Gastroesophageal sphincter (tissue), 4 donors: ENCODE results near the gene LTBP1. TPM values are rescaled to one million over a fixed set of nuclear protein-coding genes. Genes with fewer than 3 reads are reported as not detected.

Experiments used
- ATAC-seq: fragments of 150-250 bp; one replicate; pipeline ENCODE4 v1.9.1; 2016; ENCODE audit warnings: mild to moderate bottlenecking, moderate library complexity
- H3K27ac ChIP-seq, 4 donors: fragments of 200-600 bp; sonication (generic) in 3 of 4; 1 replicate in 3 of 4; 2 replicates in 1 of 4; pipeline ENCODE4 v1.5.1; 2016 to 2019
- H3K27me3 ChIP-seq: fragments of 200-600 bp; sonication (generic); one replicate; pipeline ENCODE4 v1.5.1; 2019
- H3K36me3 ChIP-seq, 2 donors: fragments of 200-600 bp; sonication (generic); one replicate each; pipeline ENCODE4 v1.5.1; 2019; ENCODE audit warnings: control low read depth in 1 of 2
- H3K4me1 ChIP-seq, 3 donors: fragments of 200-600 bp; sonication (generic); 1 replicate in 2 of 3; 2 replicates in 1 of 3; pipeline ENCODE4 v1.5.1; 2016 to 2019; ENCODE audit warnings: control low read depth in 2 of 3
- H3K4me3 ChIP-seq, 2 donors: fragments of 200-600 bp; sonication (generic); one replicate each; pipeline ENCODE4 v1.5.1; 2019; ENCODE audit warnings: mild to moderate bottlenecking in 1 of 2, moderate library complexity in 1 of 2
- H3K9me3 ChIP-seq, 3 donors: fragments of 200-600 bp; sonication (generic); one replicate each; pipeline ENCODE4 v1.5.1; 2017 to 2019; ENCODE audit warnings: control low read depth in 2 of 3
- CTCF ChIP-seq, 4 experiments: fragments of 200-600 bp in 2 of 4; fragments of 450-650 bp in 2 of 4; sonication (generic) in 1 of 4; IDR thresholded peaks; one replicate each; pipeline ENCODE4 v1.5.1; 2017 to 2019; ENCODE audit warnings: antibody characterized with exemption in 4 of 4, mild to moderate bottlenecking in 2 of 4, moderate library complexity in 2 of 4
- EP300 ChIP-seq: sonication (generic); formaldehyde crosslinking; IDR thresholded peaks from one replicate; pipeline ENCODE4 v1.6.1; 2017; ENCODE audit warnings: antibody characterized with exemption, mild to moderate bottlenecking
- POLR2A ChIP-seq, 2 donors: fragments of 450-650 bp; IDR thresholded peaks; one replicate each; pipeline ENCODE4 v1.6.1; 2017; ENCODE audit warnings: antibody characterized with exemption in 2 of 2, mild to moderate bottlenecking in 2 of 2, moderate library complexity in 1 of 2
- POLR2AphosphoS5 ChIP-seq: sonication (generic); formaldehyde crosslinking; IDR thresholded peaks from one replicate; pipeline ENCODE4 v1.6.1; 2017; ENCODE audit warnings: antibody characterized with exemption
- whole genome bisulfite sequencing, 2 donors: methylation state at CpG; one replicate each; pipeline ENCODE4 v1.1.5; 2018; ENCODE audit warnings: low coverage in 1 of 2; 5-methylcytosine and 5-hydroxymethylcytosine counted together
- total RNA-seq, 4 donors: library from RNA; depleted of rRNA; stranded (reverse); fragments of >200 nt; gene quantifications; one replicate each; pipeline ENCODE4 v1.1.0, GENCODE V29; 2016

Gene LTBP1
- total RNA-seq, 4 donors from 2014 or later = 238 to 493 (median 378) TPM

GRCh38 chr2:33040541-33040940 lies 93.8 kb downstream of the LTBP1 start:
- Histone ChIP-seq H3K4me1 (peaks cover 0 to 70% (median 12%) of the 10 kb centered on the region in 3 donors), H3K27me3 (no peaks in the 10 kb centered on the region), H3K36me3 (no peaks in the 10 kb centered on the region), H3K4me3 (no peak overlapping the region), H3K27ac (peak overlapping the region in 2 of 4 donors; percentile 79 to 82), H3K9me3 (no peaks in the 10 kb centered on the region)
- peak; percentile 18 for ATAC-seq
- WGBS, 2 donors = 87 to 93% methylated on average over 2 to 3 of the region's 4 CpGs
- TF ChIP-seq POLR2A (IDR thresholded peaks at IDR 0.05) = no peak
- TF ChIP-seq POLR2AphosphoS5 = no peak
- no peak for TF ChIP-seq CTCF (IDR thresholded peaks at IDR 0.05)
- TF ChIP-seq EP300 = no peak

- peaks cover 0 to 54% (median 9%) of the 10 kb centered on the region in 3 donors for H3K4me1 ChIP-seq
- peak overlapping the region; percentile 10 to 79 (median 66) for H3K27ac ChIP-seq
- H3K9me3 ChIP-seq = no peaks in the 10 kb centered on the region
- TF ChIP-seq POLR2A (IDR thresholded peaks at IDR 0.05) = no peak
- peak; percentile 85 for TF ChIP-seq POLR2AphosphoS5
- no peak for TF ChIP-seq CTCF (IDR thresholded peaks at IDR 0.05)
- no peak for TF ChIP-seq EP300
- H3K27me3 ChIP-seq = no peaks in the 10 kb centered on the region
- ATAC-seq = peak; percentile 19
- 22 to 23% methylated on average over 1 of the region's 1 CpG for WGBS, 2 donors
- no peak overlapping the region for H3K4me3 ChIP-seq
- no peaks in the 10 kb centered on the region for H3K36me3 ChIP-seq
Observed at GRCh38 chr2:33042265-33042664, 95.5 kb downstream of the LTBP1 start.

GRCh38 chr2:33042819-33043218 lies 96.1 kb downstream of the LTBP1 start:
- H3K27me3 ChIP-seq = no peaks in the 10 kb centered on the region
- peaks cover 0 to 54% (median 9%) of the 10 kb centered on the region in 3 donors for H3K4me1 ChIP-seq
- ATAC-seq = no peak
- WGBS, 2 donors = 76 to 77% methylated on average over 3 of the region's 3 CpGs
- TF ChIP-seq POLR2AphosphoS5 = no peak
- no peak for TF ChIP-seq POLR2A (IDR thresholded peaks at IDR 0.05)
- TF ChIP-seq EP300 = no peak
- TF ChIP-seq CTCF (IDR thresholded peaks at IDR 0.05) = no peak
- no peak overlapping the region for H3K4me3 ChIP-seq
- H3K36me3 ChIP-seq = no peaks in the 10 kb centered on the region
- peak overlapping the region; percentile 10 to 79 (median 66) for H3K27ac ChIP-seq
- no peaks in the 10 kb centered on the region for H3K9me3 ChIP-seq

GRCh38 chr2:33047939-33048338 lies 101.2 kb downstream of the LTBP1 start:
- 32 to 38% methylated on average over 2 of the region's 2 CpGs for WGBS, 2 donors
- no peaks in the 10 kb centered on the region for H3K9me3 ChIP-seq
- no peak for ATAC-seq
- no peaks in the 10 kb centered on the region for H3K27me3 ChIP-seq
- H3K4me1 ChIP-seq = peaks cover 0 to 46% (median 5%) of the 10 kb centered on the region in 3 donors
- peak overlapping the region in 1 of 4 donors; percentile 1 for H3K27ac ChIP-seq
- no peaks in the 10 kb centered on the region for H3K36me3 ChIP-seq
- H3K4me3 ChIP-seq = no peak overlapping the region
- TF ChIP-seq EP300 = no peak
- TF ChIP-seq CTCF (IDR thresholded peaks at IDR 0.05) = no peak
- TF ChIP-seq POLR2AphosphoS5 = no peak

GRCh38 chr2:33051586-33052360 lies 105.0 kb downstream of the LTBP1 start:
- ATAC-seq = peak; percentile 79
- no peak for TF ChIP-seq CTCF (IDR thresholded peaks at IDR 0.05)
- TF ChIP-seq POLR2AphosphoS5 = peak; percentile 6
- H3K4me1 ChIP-seq = peaks cover 0 to 37% (median 5%) of the 10 kb centered on the region in 3 donors
- no peaks in the 10 kb centered on the region for H3K27me3 ChIP-seq
- WGBS, 2 donors = 61 to 95% methylated on average over 2 to 6 of the region's 7 CpGs
- H3K4me3 ChIP-seq = no peak overlapping the region
- no peaks in the 10 kb centered on the region for H3K9me3 ChIP-seq
- H3K36me3 ChIP-seq = no peaks in the 10 kb centered on the region
- no peak overlapping the region for H3K27ac ChIP-seq
